Mesothelial cell of epicardium (in vitro differentiated cells): ENCODE measurements around the gene SLC9B1. TPM values are rescaled to one million over a fixed set of nuclear protein-coding genes. Genes with fewer than 3 reads are reported as not detected.
A peak's percentile ranks its signal among the peaks of the same experiment; 100 is the strongest.
"Not testable (repeated sequence)": the region's sequence is repeated elsewhere in the genome, so short reads cannot be mapped to it uniquely, and the experiment has no call there.

Source experiments
- DNase-seq, 2 experiments: peaks; one replicate each; pipeline ENCODE4 v3.0.0; 2021; ENCODE audit warnings: low spot score in 2 of 2; ENCODE audit not compliant: unreplicated experiment in 2 of 2
- H3K27ac Mint-ChIP-seq: 2 replicates; pipeline ENCODE4 v1.8.0; 2021; ENCODE audit warnings: mixed read lengths
- H3K27me3 Mint-ChIP-seq: 2 replicates; pipeline ENCODE4 v1.8.0; 2021; ENCODE audit warnings: low read depth, mixed read lengths
- H3K36me3 Mint-ChIP-seq: 2 replicates; pipeline ENCODE4 v1.8.0; 2021; ENCODE audit warnings: mixed read lengths
- H3K4me1 Mint-ChIP-seq: 2 replicates; pipeline ENCODE4 v1.8.0; 2021; ENCODE audit warnings: mixed read lengths
- H3K4me3 Mint-ChIP-seq: 2 replicates; pipeline ENCODE4 v1.8.0; 2021; ENCODE audit warnings: mild to moderate bottlenecking, moderate library complexity, mixed read lengths
- H3K9me3 Mint-ChIP-seq: 2 replicates; pipeline ENCODE4 v1.8.0; 2021; ENCODE audit warnings: mixed read lengths
- CTCF ChIP-seq: fragments of 200-600 bp; sonication (generic); IDR thresholded peaks from one replicate; pipeline ENCODE4 v1.5.0; 2021; ENCODE audit warnings: antibody characterized with exemption; ENCODE audit not compliant: unreplicated experiment
- total RNA-seq: library from RNA; stranded (reverse); gene quantifications from 3 replicates; pipeline ENCODE4 v1.2.1, GENCODE V29; 2021

The SLC9B1 gene
- total RNA-seq, 1 donor from 2014 or later: 3.2 TPM

GRCh38 chr4:103010804-103011203 is 8.7 kb downstream of the SLC9B1 start:
- Mint-ChIP-seq H3K36me3 (no peaks in the 10 kb centered on the region), H3K9me3 (no peaks in the 10 kb centered on the region), H3K4me3 (no peak overlapping the region), H3K4me1 (peaks cover 23% of the 10 kb centered on the region), H3K27ac (peak overlapping the region; percentile 5), H3K27me3 (peaks cover 5% of the 10 kb centered on the region)
- no peak for TF ChIP-seq CTCF
- DNase-seq: no peak

GRCh38 chr4:103008875-103009729 is 10.4 kb downstream of the SLC9B1 start:
- Mint-ChIP-seq H3K27ac (no peak overlapping the region), H3K36me3 (no peaks in the 10 kb centered on the region), H3K4me1 (peaks cover 23% of the 10 kb centered on the region), H3K4me3 (no peak overlapping the region), H3K9me3 (no peaks in the 10 kb centered on the region), H3K27me3 (peaks cover 15% of the 10 kb centered on the region)
- peak; percentile 57 for TF ChIP-seq CTCF
- DNase-seq: no peak

GRCh38 chr4:103002551-103002950 is 17.0 kb downstream of the SLC9B1 start:
- Mint-ChIP-seq H3K27ac (no peak overlapping the region), H3K27me3 (peaks cover 20% of the 10 kb centered on the region), H3K9me3 (peaks cover 15% of the 10 kb centered on the region), H3K4me1 (no peaks in the 10 kb centered on the region), H3K4me3 (no peak overlapping the region), H3K36me3 (no peaks in the 10 kb centered on the region)
- TF ChIP-seq CTCF: no peak
- no peak for DNase-seq

GRCh38 chr4:102994803-102995202 is 24.7 kb downstream of the SLC9B1 start:
- no peak for DNase-seq
- H3K27me3 Mint-ChIP-seq: no peaks in the 10 kb centered on the region
- H3K36me3 Mint-ChIP-seq: peaks cover 5% of the 10 kb centered on the region
- H3K27ac Mint-ChIP-seq: no peak overlapping the region
- TF ChIP-seq CTCF: no peak
- no peak overlapping the region for H3K4me3 Mint-ChIP-seq
- peaks cover 25% of the 10 kb centered on the region for H3K9me3 Mint-ChIP-seq
- no peaks in the 10 kb centered on the region for H3K4me1 Mint-ChIP-seq

GRCh38 chr4:102993985-102994384 is 25.5 kb downstream of the SLC9B1 start:
- not testable (repeated sequence) for H3K36me3 Mint-ChIP-seq, H3K4me3 Mint-ChIP-seq, H3K27ac Mint-ChIP-seq, DNase-seq, H3K27me3 Mint-ChIP-seq, H3K4me1 Mint-ChIP-seq
- H3K9me3 Mint-ChIP-seq: peaks cover 25% of the 10 kb centered on the region

GRCh38 chr4:102988429-102989020 is 31.0 kb downstream of the SLC9B1 start:
- H3K36me3 Mint-ChIP-seq: peaks cover 2% of the 10 kb centered on the region
- no peak for TF ChIP-seq CTCF
- no peak overlapping the region for H3K27ac Mint-ChIP-seq
- no peak overlapping the region for H3K4me3 Mint-ChIP-seq
- H3K9me3 Mint-ChIP-seq: peaks cover 9% of the 10 kb centered on the region
- no peaks in the 10 kb centered on the region for H3K4me1 Mint-ChIP-seq
- H3K27me3 Mint-ChIP-seq: no peaks in the 10 kb centered on the region
- no peak for DNase-seq
